HG03095 (cell line): ENCODE results near the gene REX1BD.
"Not testable (repeated sequence)": the region's sequence is repeated elsewhere in the genome, so short reads cannot be mapped to it uniquely, and the experiment has no call there.

Source experiments
- ATAC-seq: cut with Tn5 transposase; IDR thresholded peaks from one replicate; pipeline ENCODE4 v1.9.1; 2021; ENCODE audit warnings: moderate library complexity; ENCODE audit not compliant: unreplicated experiment

Gene REX1BD

GRCh38 chr19:18600692-18601397 lies 12.2 kb downstream of the REX1BD start:
- not testable (repeated sequence) for ATAC-seq

GRCh38 chr19:18601875-18602274 lies 13.3 kb downstream of the REX1BD start:
- no peak for ATAC-seq

- ATAC-seq, result no peak
Measured at GRCh38 chr19:18603255-18603957, 14.8 kb downstream of the REX1BD start.

GRCh38 chr19:18603958-18604819 lies 15.6 kb downstream of the REX1BD start:
- no peak for ATAC-seq

GRCh38 chr19:18604820-18605159 lies 16.2 kb downstream of the REX1BD start:
- no peak for ATAC-seq

- ATAC-seq, result no peak
Measured at GRCh38 chr19:18605196-18605545, 16.6 kb downstream of the REX1BD start.

- no peak for ATAC-seq
Measured at GRCh38 chr19:18605546-18606280, 17.1 kb downstream of the REX1BD start.

GRCh38 chr19:18606281-18607225 lies 18.0 kb downstream of the REX1BD start, which contains the start of gene CRLF1:
Gene CRLF1, minus strand, starts transcription at chr19:18606799. Its CDS starts 143 bp downstream, at chr19:18606656.
- no peak for ATAC-seq

GRCh38 chr19:18607226-18608101 lies 18.9 kb downstream of the REX1BD start:
- no peak for ATAC-seq

- ATAC-seq, result no peak
Measured at GRCh38 chr19:18608102-18608804, 19.7 kb downstream of the REX1BD start.

GRCh38 chr19:18608805-18609716 lies 20.5 kb downstream of the REX1BD start:
- no peak for ATAC-seq

- no peak for ATAC-seq
Measured at GRCh38 chr19:18609717-18610051, 21.1 kb downstream of the REX1BD start.

GRCh38 chr19:18610245-18610555 lies 21.6 kb downstream of the REX1BD start:
- no peak for ATAC-seq

- ATAC-seq, result no peak
Measured at GRCh38 chr19:18610556-18611326, 22.1 kb downstream of the REX1BD start.

- no peak for ATAC-seq
Measured at GRCh38 chr19:18611327-18612050, 22.9 kb downstream of the REX1BD start.
